GM18499 (cell line): ENCODE results near the gene FRAT1.

Experiments
- ATAC-seq: cut with Tn5 transposase; IDR thresholded peaks from one replicate; pipeline ENCODE4 v1.9.1; 2021; ENCODE audit warnings: moderate number of reproducible peaks; ENCODE audit not compliant: insufficient read depth, unreplicated experiment

Gene FRAT1

DNA sequence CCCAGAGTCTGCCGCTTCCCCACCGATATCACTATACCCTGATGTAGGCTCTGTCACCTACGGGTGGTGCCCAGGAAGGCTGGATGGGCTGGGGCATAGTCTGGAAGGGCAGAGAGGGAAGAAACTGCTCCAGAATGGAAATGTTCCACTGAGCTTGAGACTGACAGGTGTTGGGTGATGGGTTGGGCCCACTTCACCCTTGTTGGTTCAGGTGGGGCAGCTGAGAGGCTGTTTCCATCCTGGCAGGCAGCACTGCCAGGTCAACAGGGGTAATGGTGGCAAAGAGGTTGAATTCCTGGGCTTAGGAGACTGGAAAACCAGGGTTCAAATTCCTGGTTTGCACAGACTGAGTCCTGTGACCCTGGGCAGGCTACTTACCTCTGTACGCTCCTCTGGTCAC lies 44.0 kb downstream of the FRAT1 start:
- ATAC-seq, result no peak

DNA sequence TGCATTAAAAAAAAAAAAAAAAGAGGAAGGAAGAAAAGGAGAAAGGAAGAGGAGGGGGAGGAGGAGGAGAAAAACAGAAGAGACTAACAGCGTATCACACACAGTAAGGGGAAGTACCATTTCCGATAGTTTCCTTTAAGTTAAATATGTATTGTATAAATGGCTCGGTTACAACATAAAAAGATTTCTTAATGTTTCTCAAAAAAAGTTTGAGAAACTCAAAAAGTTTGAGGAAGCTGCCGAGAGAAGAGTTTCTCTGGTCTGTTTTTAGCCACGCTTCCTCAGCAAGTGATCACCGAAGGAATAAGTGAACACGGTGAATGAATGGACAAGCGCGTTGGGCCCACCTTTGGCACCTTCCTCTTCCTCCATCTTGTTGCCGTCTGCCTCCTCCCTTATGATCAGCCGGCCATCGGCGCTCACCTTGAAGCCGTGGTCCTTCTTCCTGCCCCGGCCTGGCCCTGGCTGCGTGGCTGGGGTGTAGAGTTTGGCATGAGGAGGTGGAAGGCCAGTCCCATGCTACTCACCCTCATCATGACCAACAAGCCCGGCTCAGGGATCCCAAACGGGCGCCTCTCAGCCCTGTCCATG lies 46.8 kb downstream of the FRAT1 start:
- no peak for ATAC-seq

GRCh38 chr10:97366572-97366971 lies 47.5 kb downstream of the FRAT1 start:
- ATAC-seq, result no peak

GRCh38 chr10:97367126-97367649 lies 48.1 kb downstream of the FRAT1 start:
- no peak for ATAC-seq
